Panc1 (cell line): ENCODE data around the gene BICD2. TPM values are rescaled to one million over a fixed set of nuclear protein-coding genes. Genes with fewer than 3 reads are reported as not detected.

ENCODE experiments used
- ATAC-seq: fragments of 200-7000 bp; cut with Tn5 transposase; 2 replicates; pipeline ENCODE4 v1.9.1; 2020; ENCODE audit warnings: mild to moderate bottlenecking, moderate library complexity
- BruUV-seq: library from RNA; stranded (reverse); fragments of 400-500 nt; replicated peaks from 2 replicates; lab custom pipeline; 2021; lab: Mats Ljungman, UMichigan
- CTCF ChIA-PET: fragments of 300-600 bp; sonication (Branson Sonifier 250); formaldehyde crosslinking; loops from one replicate; lab custom pipeline; 2022; ENCODE audit warnings: antibody characterized with exemption; lab: Charles Lee
- POLR2A ChIA-PET: fragments of 300-600 bp; sonication (Branson Sonifier 250); formaldehyde crosslinking; loops from one replicate; lab custom pipeline; 2022; ENCODE audit warnings: antibody characterized with exemption; lab: Charles Lee
- DNase-seq: peaks from one replicate; pipeline ENCODE4 v3.0.0-alpha.2; 2010; ENCODE audit warnings: low read depth, low spot score
- H3K27ac ChIP-seq: 2 replicates; pipeline ENCODE4 v1.5.1; 2011; ENCODE audit warnings: mild to moderate bottlenecking, low read length, inconsistent platforms
- H3K27me3 ChIP-seq: fragments of 200-500 bp; sonication (Bioruptor generic); 2 replicates; pipeline ENCODE4 v1.6.0; 2014; ENCODE audit warnings: low read length, inconsistent platforms; ENCODE audit not compliant: control insufficient read depth, insufficient read depth
- H3K36me3 ChIP-seq: fragments of 200-500 bp; sonication (Bioruptor generic); 2 replicates; pipeline ENCODE4 v1.5.1; 2014; ENCODE audit warnings: inconsistent platforms, mild to moderate bottlenecking, low read length, moderate library complexity; ENCODE audit not compliant: control insufficient read depth, insufficient read depth
- H3K4me1 ChIP-seq: 2 replicates; pipeline ENCODE4 v1.5.1; 2011; ENCODE audit warnings: inconsistent platforms, mild to moderate bottlenecking, low read length, moderate library complexity; ENCODE audit not compliant: control insufficient read depth, insufficient read depth
- H3K4me3 ChIP-seq, 2 experiments: 2 replicates each; pipeline ENCODE4 v1.5.1; 2011 to 2012; ENCODE audit warnings: low read depth in 2 of 2, low read length in 2 of 2, mild to moderate bottlenecking in 2 of 2, inconsistent platforms in 1 of 2, moderate library complexity in 1 of 2
- H3K9me3 ChIP-seq: fragments of 200-500 bp; sonication (Bioruptor generic); 2 replicates; pipeline ENCODE4 v1.5.1; 2014; ENCODE audit warnings: low read depth, mild to moderate bottlenecking, inconsistent platforms, low read length, moderate library complexity; ENCODE audit not compliant: control insufficient read depth, insufficient read depth
- CTCF ChIP-seq: fragments of 450-650 bp; IDR thresholded peaks from 2 replicates; pipeline ENCODE4 v1.5.1; 2017; ENCODE audit warnings: mild to moderate bottlenecking
- POLR2AphosphoS5 ChIP-seq: IDR thresholded peaks from 2 replicates; pipeline ENCODE4 v1.6.1; 2012; ENCODE audit warnings: mild to moderate bottlenecking, low read depth, low read length, moderate library complexity
- REST ChIP-seq, 2 experiments: IDR thresholded peaks; 2 replicates each; pipeline ENCODE4 v1.6.1; 2011 to 2012; ENCODE audit warnings: low read depth in 2 of 2, control low read depth in 1 of 2, low read length in 1 of 2, mild to moderate bottlenecking in 1 of 2, moderate library complexity in 1 of 2; ENCODE audit not compliant: insufficient read depth in 1 of 2
- SIN3A ChIP-seq: IDR thresholded peaks from 2 replicates; pipeline ENCODE4 v1.6.1; 2012; ENCODE audit warnings: low read depth, mild to moderate bottlenecking, low read length, moderate library complexity, borderline replicate concordance; ENCODE audit not compliant: insufficient read depth
- TCF7L2 ChIP-seq: IDR thresholded peaks from 2 replicates; pipeline ENCODE4 v1.6.1; 2011; ENCODE audit warnings: mild to moderate bottlenecking, low read depth, low read length, inconsistent platforms
- in situ Hi-C: cut with HindIII; loops from 2 replicates; pipeline ENCODE4 v1.10.0; 2016; ENCODE audit warnings: low sequenced_read_pairs, low pct_unique_long_range_greater_than_20kb
- intact Hi-C: fragments of 100-400 bp; cut with micrococcal nuclease; formaldehyde crosslinking; loops from one replicate; pipeline ENCODE4 v1.10.0; 2022; ENCODE audit not compliant: unreplicated experiment
- total RNA-seq: library from RNA; stranded (reverse); gene quantifications from one replicate; pipeline ENCODE4 v1.2.1, GENCODE V29; 2021; ENCODE audit not compliant: unreplicated experiment

BICD2 gene
- total RNA-seq, 1 experiment from 2014 or later, result 17.3 TPM

GRCh38 chr9:92760494-92760893 lies 4.1 kb downstream of the BICD2 start:
- H3K36me3 ChIP-seq, result no peaks in the 10 kb centered on the region
- POLR2A ChIA-PET, result no interaction called here
- H3K27ac ChIP-seq, result no peak overlapping the region
- no peaks in the 10 kb centered on the region for H3K27me3 ChIP-seq
- H3K4me1 ChIP-seq, result peaks cover 7% of the 10 kb centered on the region; the same call in 1 of the 2 replicates
- H3K4me3 ChIP-seq, result no peak overlapping the region
- CTCF ChIA-PET, result no interaction called here
- no peak for TF ChIP-seq TCF7L2
- TF ChIP-seq POLR2AphosphoS5, result no peak
- no peak for TF ChIP-seq SIN3A
- TF ChIP-seq CTCF, result no peak
- no peak for TF ChIP-seq REST (IDR thresholded peaks at IDR 0.05; ENCODE audit: insufficient read depth in 1 of 2, low read depth in 2 of 2, low read length in 1 of 2)
- DNase-seq (no peak), ATAC-seq (no peak)
- BruUV-seq, result no TSS peak
- in situ Hi-C loops (no loop called here), intact Hi-C loops (no loop called here)
- H3K9me3 ChIP-seq, result no peaks in the 10 kb centered on the region

DNA sequence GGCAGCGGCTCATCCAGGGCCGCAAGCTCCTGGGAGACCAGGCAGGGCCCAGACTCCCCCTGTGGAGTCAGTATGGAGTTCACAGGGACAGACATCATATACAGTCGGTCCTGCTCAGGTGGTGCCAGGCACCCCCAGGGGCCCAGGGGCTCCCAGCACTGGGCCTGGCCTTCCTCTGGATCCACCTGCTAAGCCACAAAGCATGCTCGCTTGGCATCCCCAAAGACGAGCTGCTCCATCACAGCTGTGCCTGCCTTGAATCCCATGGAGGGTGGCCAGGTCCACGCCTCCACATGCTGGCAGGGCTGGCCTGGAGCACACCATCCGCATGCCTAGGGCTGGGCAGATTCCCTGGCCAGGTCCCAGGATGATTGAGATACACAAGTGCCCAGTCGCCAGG lies 4.6 kb downstream of the BICD2 start:
- Histone ChIP-seq H3K9me3 (no peaks in the 10 kb centered on the region), H3K4me3 (no peak overlapping the region), H3K27me3 (no peaks in the 10 kb centered on the region), H3K27ac (no peak overlapping the region), H3K4me1 (peaks cover 7% of the 10 kb centered on the region; the same call in 1 of the 2 replicates), H3K36me3 (no peaks in the 10 kb centered on the region)
- intact Hi-C loops, result no loop called here
- BruUV-seq, result no TSS peak
- in situ Hi-C loops, result no loop called here
- no peak for DNase-seq
- ChIA-PET POLR2A (no interaction called here), CTCF (no interaction called here)
- ATAC-seq, result no peak
- TF ChIP-seq REST (IDR thresholded peaks at IDR 0.05; ENCODE audit: insufficient read depth in 1 of 2, low read depth in 2 of 2, low read length in 1 of 2), result no peak
- TF ChIP-seq POLR2AphosphoS5, result no peak
